Spinal cord (tissue), 10 donors: ENCODE data around the gene SP5. TPM values are rescaled to one million over a fixed set of nuclear protein-coding genes. Genes with fewer than 3 reads are reported as not detected.
"Not testable (repeated sequence)": the region's sequence is repeated elsewhere in the genome, so short reads cannot be mapped to it uniquely, and the experiment has no call there.

Source experiments
- DNase-seq, 6 donors: peaks; one replicate each; pipeline versions ENCODE4 v3.0.0 to v3.0.0-alpha.2; 2013 to 2015; ENCODE audit warnings: low spot score in 6 of 6, low read depth in 4 of 6
- H3K27ac ChIP-seq: one replicate; pipeline ENCODE4 v1.5.1; 2013; ENCODE audit warnings: low read depth, low read length, control low read depth
- H3K27me3 ChIP-seq: one replicate; pipeline ENCODE4 v1.6.1; 2013; ENCODE audit warnings: low read length; ENCODE audit not compliant: control insufficient read depth, insufficient read depth
- H3K36me3 ChIP-seq: one replicate; pipeline ENCODE4 v1.6.1; 2013; ENCODE audit warnings: low read length; ENCODE audit not compliant: control insufficient read depth, insufficient read depth
- H3K4me1 ChIP-seq: one replicate; pipeline ENCODE4 v1.6.1; 2013; ENCODE audit warnings: low read length; ENCODE audit not compliant: control insufficient read depth, insufficient read depth
- H3K4me3 ChIP-seq: one replicate; pipeline ENCODE4 v1.5.1; 2013; ENCODE audit warnings: low read depth, low read length, control low read depth
- H3K9me3 ChIP-seq: one replicate; pipeline ENCODE4 v1.6.1; 2013; ENCODE audit warnings: low read length; ENCODE audit not compliant: control insufficient read depth, insufficient read depth
- WGBS: methylation state at CpG from one replicate; pipeline ENCODE4 v1.1.5; 2013; ENCODE audit warnings: missing lambda C conversion rate; ENCODE audit not compliant: insufficient coverage; 5-methylcytosine and 5-hydroxymethylcytosine counted together
- long read RNA-seq, 4 donors: transcript quantifications; one replicate each; lab custom pipeline, GENCODE V29; 2026
- polyA plus RNA-seq, 2 donors: library from polyadenylated mRNA; unstranded; fragments of 120-200 nt; gene quantifications; one replicate each; pipeline ENCODE4 v1.2.1, GENCODE V29; 2013; ENCODE audit not compliant: insufficient read length in 2 of 2
- total RNA-seq, 2 donors: library from RNA; depleted of rRNA in 1 of 2; stranded (reverse); fragments of 120-200 nt in 1 of 2; fragments of >200 nt in 1 of 2; gene quantifications; one replicate each; pipeline versions ENCODE4 v1.2.3 to v1.2.4, GENCODE V29; 2013 to 2014
- donor health status: healthy.

Gene SP5
- total RNA-seq (1 to 10 TPM in 1 of 2 donors, under 1 TPM in 1; 0.99 to 5.5 TPM), polyA plus RNA-seq (1 to 10 TPM; 1.7 to 4.3 TPM)
- long read RNA-seq, donor 1, partial matches to known transcripts: 0 of 1 reads
- long read RNA-seq, donor 1, other reads (novel, unspliced or antisense): 0 of 1 reads
- long read RNA-seq, donor 2: 0 reads
- long read RNA-seq, donor 3, partial matches to known transcripts: 0 of 2 reads
- long read RNA-seq, donor 3, other reads (novel, unspliced or antisense): 0 of 2 reads
- long read RNA-seq, donor 4, transcript SP5-201 (2 exons, 2,033 nt): major isoform, 11 of 11 reads
- long read RNA-seq, donor 4, partial matches to known transcripts: 0 of 11 reads
- long read RNA-seq, donor 4, other reads (novel, unspliced or antisense): 0 of 11 reads

DNA sequence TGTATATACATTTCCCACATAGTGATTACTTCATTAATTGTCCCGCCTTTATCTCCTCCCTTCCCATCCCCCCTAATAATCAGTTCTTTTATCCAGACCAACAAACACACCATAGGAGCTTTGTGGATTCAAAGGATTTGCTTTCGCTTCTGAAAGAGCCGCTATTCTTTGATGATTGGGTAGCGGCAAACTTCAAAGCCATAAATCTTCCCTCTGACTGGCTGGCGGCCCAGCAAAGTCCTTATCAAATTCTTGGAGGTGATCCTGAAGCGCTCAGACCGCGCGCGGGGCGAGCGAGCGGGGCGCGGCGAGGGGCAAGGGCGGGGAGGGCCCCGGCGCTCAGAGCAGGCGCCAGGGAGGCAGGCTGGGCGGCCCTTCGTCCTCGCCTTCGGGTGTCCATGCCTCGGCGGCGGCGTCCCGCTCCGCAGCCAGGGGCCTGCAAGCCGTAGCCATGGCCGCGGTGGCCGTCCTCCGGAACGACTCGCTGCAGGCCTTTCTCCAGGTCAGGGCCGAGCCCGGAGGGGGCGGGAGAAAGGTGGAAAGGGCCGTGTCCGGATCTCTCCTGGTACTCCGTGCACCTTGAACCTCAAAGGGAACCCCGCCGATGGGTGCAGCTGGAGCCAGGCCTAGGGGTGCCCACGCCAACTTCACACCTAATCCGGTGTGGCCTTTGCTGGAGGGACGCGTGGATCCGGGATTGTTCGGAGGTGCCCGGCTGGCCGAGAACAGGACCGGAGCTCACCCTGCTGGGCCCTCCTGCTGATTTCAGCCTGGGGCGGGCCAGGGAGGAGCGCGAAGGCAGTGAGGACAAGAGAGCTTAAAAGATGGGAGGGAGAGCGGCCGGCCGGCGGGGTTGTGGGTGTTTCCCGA lies at the start of gene SP5:
TSS of gene SP5 (plus strand) at position 276 of the 870 bp plus-strand sequence. CDS start at position 452, 176 bp downstream.
- DNase-seq: peak in 2 of 6 donors; percentile 61 to 87
- H3K4me3 ChIP-seq: peak within 1 kb of the TSS; percentile 49
- H3K27me3 ChIP-seq: peaks cover 89% of the 10 kb centered on the region
- H3K9me3 ChIP-seq: no peaks in the 10 kb centered on the region
- peak within 1 kb of the TSS; percentile 61 for H3K27ac ChIP-seq
- peaks cover 49% of the 10 kb centered on the region for H3K4me1 ChIP-seq
- H3K36me3 ChIP-seq: no peaks in the 10 kb centered on the region
- under 1% methylated on average over 59 of the region's 62 CpGs for WGBS

DNA sequence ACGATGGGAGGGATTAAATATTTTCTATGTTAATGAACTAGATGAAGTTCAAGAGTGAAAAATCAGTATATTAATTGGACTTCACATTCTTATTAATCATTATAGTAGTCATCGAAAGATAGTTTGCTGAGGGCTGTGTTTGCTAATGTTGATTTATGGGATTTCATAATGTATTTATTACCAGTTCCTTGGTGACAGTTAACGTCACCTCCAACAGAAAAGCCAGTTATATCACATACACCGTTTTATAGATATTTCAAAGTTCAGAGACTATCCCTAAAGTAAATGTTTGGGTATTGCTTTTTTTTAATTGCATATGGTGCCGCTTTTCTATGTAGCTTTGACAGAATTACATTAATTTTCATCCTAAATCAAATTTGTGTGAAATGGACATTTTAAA lies 49.4 kb upstream of the SP5 start:
- Histone ChIP-seq H3K4me3 (no peak overlapping the region), H3K27ac (no peak overlapping the region), H3K9me3 (no peaks in the 10 kb centered on the region), H3K27me3 (no peaks in the 10 kb centered on the region), H3K36me3 (no peaks in the 10 kb centered on the region), H3K4me1 (no peaks in the 10 kb centered on the region)
- no CpG with 5 or more reads among the region's 5 CpGs for WGBS
- DNase-seq: no peak

DNA sequence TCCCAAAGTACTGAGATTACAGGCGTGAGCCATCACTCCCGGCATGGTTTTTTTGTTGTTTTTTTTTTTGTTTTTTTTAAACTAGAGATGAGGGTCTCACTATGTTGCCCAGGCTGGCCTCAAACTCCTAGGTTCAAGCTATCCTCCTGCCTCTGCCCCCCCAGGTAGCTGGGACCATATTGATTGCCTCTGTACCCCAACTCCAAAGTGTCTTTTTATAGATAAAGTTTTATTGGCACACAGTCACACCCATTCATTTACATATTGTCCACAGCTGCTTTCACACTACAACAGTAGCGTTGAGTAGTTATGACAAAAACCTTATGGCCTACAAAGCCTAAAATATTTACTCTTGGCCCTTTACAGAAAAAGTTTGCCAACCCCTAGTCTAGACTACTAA lies 45.2 kb upstream of the SP5 start:
- no peak for DNase-seq
- H3K4me1 ChIP-seq: no peaks in the 10 kb centered on the region
- no peak overlapping the region for H3K27ac ChIP-seq
- no peaks in the 10 kb centered on the region for H3K36me3 ChIP-seq
- H3K9me3 ChIP-seq: no peaks in the 10 kb centered on the region
- WGBS: no CpG with 5 or more reads among the region's 3 CpGs
- no peak overlapping the region for H3K4me3 ChIP-seq
- no peaks in the 10 kb centered on the region for H3K27me3 ChIP-seq

DNA sequence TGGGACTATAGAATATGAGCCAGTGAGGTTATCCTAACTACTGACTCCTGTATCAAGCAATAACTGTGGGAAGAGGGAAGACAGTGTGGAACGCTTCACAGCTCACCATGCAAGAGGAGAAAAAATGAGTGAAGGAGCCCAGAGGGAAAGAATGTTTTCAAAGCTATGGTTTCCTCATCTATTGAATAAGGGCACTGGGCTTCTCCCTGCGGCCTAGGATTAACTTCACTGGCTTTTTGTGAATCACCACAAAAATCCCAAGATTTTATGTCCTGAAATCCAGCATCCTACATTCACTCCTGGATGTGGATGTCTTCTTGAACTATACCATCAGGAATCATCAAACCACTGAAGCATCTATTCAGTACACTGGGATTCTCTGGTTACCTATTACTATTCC lies 44.5 kb upstream of the SP5 start:
- H3K27ac ChIP-seq: no peak overlapping the region
- H3K36me3 ChIP-seq: no peaks in the 10 kb centered on the region
- H3K9me3 ChIP-seq: no peaks in the 10 kb centered on the region
- no peak for DNase-seq
- H3K4me1 ChIP-seq: no peaks in the 10 kb centered on the region
- 83% methylated on average over 1 of the region's 2 CpGs for WGBS
- no peak overlapping the region for H3K4me3 ChIP-seq
- H3K27me3 ChIP-seq: no peaks in the 10 kb centered on the region

DNA sequence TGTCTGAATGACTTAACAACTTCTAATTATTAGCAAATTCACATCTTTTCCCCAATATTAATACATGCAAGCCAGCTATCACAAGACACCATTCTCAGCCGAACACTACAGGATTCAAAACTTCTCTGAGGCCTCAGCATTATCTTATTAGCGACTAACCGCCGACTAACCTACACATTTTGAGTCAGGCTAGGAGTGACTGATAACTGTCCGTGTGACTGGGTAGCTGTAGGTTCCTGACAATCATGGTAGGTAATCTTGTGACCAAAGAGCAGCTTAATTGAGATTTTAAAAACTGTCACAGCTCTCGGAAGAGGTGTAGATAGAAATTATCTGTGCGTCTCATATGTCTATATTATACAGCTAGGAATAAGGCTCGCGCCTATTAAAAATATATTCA lies 44.1 kb upstream of the SP5 start:
- Histone ChIP-seq H3K36me3 (no peaks in the 10 kb centered on the region), H3K27ac (no peak overlapping the region), H3K27me3 (no peaks in the 10 kb centered on the region), H3K4me3 (no peak overlapping the region), H3K9me3 (no peaks in the 10 kb centered on the region), H3K4me1 (no peaks in the 10 kb centered on the region)
- DNase-seq: no peak
- WGBS: no CpG with 5 or more reads among the region's 9 CpGs

DNA sequence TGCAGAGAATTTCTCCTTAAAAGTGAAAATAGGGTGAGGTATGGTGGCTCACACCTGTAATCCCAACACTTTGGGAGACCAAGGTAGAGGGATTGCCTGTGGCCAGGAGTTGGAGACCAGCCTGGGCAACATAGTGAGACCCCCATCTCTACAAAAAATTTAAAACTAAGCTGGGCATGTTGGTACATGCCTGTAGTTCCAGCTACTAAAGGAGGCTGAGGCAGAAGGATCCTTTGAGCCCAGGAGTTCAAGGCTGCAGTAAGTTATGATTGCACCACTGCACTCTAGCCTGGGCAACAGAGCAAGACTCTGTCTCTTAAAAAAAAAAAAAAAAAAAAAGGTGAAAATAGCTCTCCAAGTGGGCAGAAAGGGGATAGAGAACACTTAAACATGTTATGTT lies 40.9 kb upstream of the SP5 start:
- not testable (repeated sequence) for H3K9me3 ChIP-seq, H3K27ac ChIP-seq, H3K36me3 ChIP-seq, H3K27me3 ChIP-seq, H3K4me1 ChIP-seq, H3K4me3 ChIP-seq, DNase-seq

DNA sequence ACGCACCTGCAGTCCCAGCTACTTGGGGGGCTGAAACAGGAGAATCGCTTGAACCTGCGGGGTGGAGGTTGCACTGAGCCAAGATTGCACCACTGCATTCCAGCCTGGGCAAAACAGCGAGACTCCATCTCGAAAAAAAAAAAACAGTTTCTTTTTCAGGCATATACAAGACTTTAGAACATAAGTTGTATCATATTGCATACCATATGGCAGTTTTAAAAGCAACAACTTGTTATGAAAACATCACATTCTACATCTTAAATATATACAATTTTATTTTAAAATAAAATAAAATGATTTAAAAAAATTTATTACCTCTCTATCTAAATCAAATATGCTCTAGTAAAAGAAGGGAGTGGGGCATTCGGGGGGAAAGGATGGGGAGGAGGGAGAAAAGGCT lies 39.4 kb upstream of the SP5 start:
- no peak overlapping the region for H3K4me3 ChIP-seq
- H3K27ac ChIP-seq: no peak overlapping the region
- H3K36me3 ChIP-seq: no peaks in the 10 kb centered on the region
- H3K4me1 ChIP-seq: no peaks in the 10 kb centered on the region
- peak in 1 of 6 donors; percentile 80 for DNase-seq
- no peaks in the 10 kb centered on the region for H3K27me3 ChIP-seq
- 96% methylated on average over 3 of the region's 6 CpGs for WGBS
- H3K9me3 ChIP-seq: no peaks in the 10 kb centered on the region

DNA sequence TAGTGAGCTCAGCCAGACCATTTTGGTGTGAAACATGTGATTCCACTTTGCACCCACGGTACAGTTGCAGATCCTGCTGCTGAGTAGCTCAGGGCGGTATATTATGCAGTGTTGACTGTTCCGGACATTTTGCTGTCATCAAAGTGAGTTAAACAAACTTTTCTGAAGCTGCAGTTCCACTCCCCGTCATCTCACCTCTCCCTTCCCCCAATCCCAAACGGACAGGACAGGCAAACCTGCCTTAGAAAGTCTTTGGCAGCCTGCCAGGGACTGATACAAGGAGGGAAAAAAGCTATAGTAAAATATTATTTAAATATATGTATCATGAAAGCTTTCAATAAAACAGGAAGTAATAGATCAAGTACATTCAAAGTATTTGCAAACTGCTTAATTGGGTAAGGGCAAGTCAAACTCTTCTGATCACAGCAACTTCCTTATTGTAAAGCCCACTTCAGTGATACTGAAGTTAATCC lies 35.5 kb upstream of the SP5 start:
- Histone ChIP-seq H3K27ac (no peak overlapping the region), H3K4me3 (no peak overlapping the region), H3K4me1 (no peaks in the 10 kb centered on the region), H3K27me3 (no peaks in the 10 kb centered on the region), H3K9me3 (no peaks in the 10 kb centered on the region), H3K36me3 (no peaks in the 10 kb centered on the region)
- WGBS: 60% methylated on average over 3 of the region's 5 CpGs
- peak in 1 of 6 donors; percentile 37 for DNase-seq

DNA sequence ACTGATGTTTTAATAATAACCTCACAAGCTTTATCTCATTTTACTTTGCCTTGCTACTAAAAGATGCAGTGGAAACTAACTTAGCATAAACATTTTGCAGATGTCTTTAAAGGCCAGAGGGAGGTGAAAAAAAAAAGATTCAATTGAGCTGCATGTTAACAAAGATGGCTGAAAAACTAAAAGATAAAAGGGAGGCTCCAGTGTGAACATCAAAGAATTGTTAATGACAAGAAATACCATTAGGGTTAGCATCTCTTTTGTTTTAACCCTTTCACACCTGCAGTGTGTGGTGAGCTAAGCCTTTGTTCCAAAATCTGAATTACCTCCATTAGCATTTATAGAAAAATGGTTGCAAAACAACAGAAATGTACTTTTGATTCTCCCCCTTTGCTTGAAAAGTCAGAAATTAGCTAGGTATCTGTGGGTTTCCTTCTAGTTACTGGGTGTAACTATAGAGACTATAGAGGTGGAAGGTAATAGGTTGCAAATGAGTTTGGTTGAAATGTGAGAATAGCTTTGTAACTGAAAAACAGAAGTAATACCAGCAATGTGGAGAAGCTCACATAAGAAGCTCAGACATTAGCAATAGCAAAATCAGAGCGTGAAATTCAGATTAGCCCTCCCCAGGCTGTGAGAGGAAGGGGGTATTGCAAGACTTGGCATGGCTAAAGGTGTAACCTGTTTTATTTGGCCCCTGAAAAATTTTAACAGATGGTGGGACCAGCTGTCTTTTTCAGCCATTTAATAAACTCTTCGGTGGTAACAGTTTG lies 34.8 kb upstream of the SP5 start:
- no peaks in the 10 kb centered on the region for H3K36me3 ChIP-seq
- 33% methylated on average over 1 of the region's 2 CpGs for WGBS
- no peak overlapping the region for H3K27ac ChIP-seq
- DNase-seq: peak in 2 of 6 donors; percentile 71 to 95
- no peaks in the 10 kb centered on the region for H3K9me3 ChIP-seq
- H3K27me3 ChIP-seq: no peaks in the 10 kb centered on the region
- no peak overlapping the region for H3K4me3 ChIP-seq
- H3K4me1 ChIP-seq: no peaks in the 10 kb centered on the region
